Upper lobe of right lung (tissue), 1 donor: Measurements from ENCODE around the gene RNPS1. TPM values are rescaled to one million over a fixed set of nuclear protein-coding genes. Genes with fewer than 3 reads are reported as not detected.

Source experiments
- ATAC-seq: fragments of 200-7000 bp; cut with Tn5 transposase; one replicate; pipeline ENCODE4 v1.9.1; 2020; ENCODE audit warnings: mild to moderate bottlenecking, moderate library complexity
- DNase-seq: peaks from one replicate; pipeline ENCODE4 v3.0.0-alpha.2; 2020
- H3K27ac ChIP-seq: fragments of 200-600 bp; one replicate; pipeline ENCODE4 v1.8.0; 2022
- H3K27me3 ChIP-seq: fragments of 200-600 bp; one replicate; pipeline ENCODE4 v1.8.0; 2022; ENCODE audit warnings: mild to moderate bottlenecking
- H3K36me3 ChIP-seq: fragments of 200-600 bp; one replicate; pipeline ENCODE4 v1.8.0; 2022
- H3K4me1 ChIP-seq: fragments of 200-600 bp; one replicate; pipeline ENCODE4 v1.8.0; 2022
- H3K4me3 ChIP-seq: fragments of 200-600 bp; one replicate; pipeline ENCODE4 v1.8.0; 2022; ENCODE audit warnings: mild to moderate bottlenecking
- H3K9me3 ChIP-seq: fragments of 200-600 bp; one replicate; pipeline ENCODE4 v1.8.0; 2022
- intact Hi-C: fragments of 100-400 bp; cut with DNase I; formaldehyde crosslinking; loops from one replicate; pipeline ENCODE4 v1.11.0; 2022
- total RNA-seq: library from RNA; stranded (reverse); fragmentation: NEBNext Ultra II Directional; extraction: Animal tissue kit (Norgen Biotek cat#: 25700); gene quantifications from one replicate; pipeline ENCODE4 v1.2.1, GENCODE V29; 2021
- TF ChIP-seq, protein P1 (sequence below): fragments of 200-600 bp; IDR thresholded peaks from one replicate; pipeline ENCODE4 v1.8.0; 2022; ENCODE audit warnings: antibody characterized with exemption
- donor health status: DM: no; HTN: yes; CAD: no; lungs with severe emphysema.

The RNPS1 gene
- total RNA-seq, 1 donor from 2014 or later = 116 TPM

DNA sequence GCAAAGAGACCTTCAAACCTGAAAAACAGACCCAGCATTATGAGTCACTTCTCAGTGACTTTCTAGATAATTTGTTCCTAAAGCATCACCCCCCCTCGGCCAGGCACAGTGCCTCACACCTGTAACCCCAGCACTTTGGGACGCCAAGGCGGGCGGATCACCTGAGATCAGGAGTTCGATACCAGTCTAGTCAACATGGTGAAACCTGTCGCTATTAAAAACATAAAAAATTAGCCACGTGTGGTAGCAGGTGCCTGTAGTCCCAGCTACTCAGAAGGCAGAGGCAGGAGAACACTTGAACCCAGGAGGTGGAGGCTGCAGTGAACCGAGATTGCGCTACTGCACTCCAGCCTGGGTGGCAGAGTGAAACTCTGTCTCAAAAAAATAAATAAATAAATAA, 24.3 kb upstream of the RNPS1 start:
- Histone ChIP-seq H3K4me1 (no peaks in the 10 kb centered on the region), H3K9me3 (no peaks in the 10 kb centered on the region), H3K27me3 (no peaks in the 10 kb centered on the region), H3K27ac (no peak overlapping the region), H3K4me3 (no peak overlapping the region), H3K36me3 (peaks cover 75% of the 10 kb centered on the region)
- intact Hi-C loops = no loop called here
- TF ChIP-seq, protein P1, sequence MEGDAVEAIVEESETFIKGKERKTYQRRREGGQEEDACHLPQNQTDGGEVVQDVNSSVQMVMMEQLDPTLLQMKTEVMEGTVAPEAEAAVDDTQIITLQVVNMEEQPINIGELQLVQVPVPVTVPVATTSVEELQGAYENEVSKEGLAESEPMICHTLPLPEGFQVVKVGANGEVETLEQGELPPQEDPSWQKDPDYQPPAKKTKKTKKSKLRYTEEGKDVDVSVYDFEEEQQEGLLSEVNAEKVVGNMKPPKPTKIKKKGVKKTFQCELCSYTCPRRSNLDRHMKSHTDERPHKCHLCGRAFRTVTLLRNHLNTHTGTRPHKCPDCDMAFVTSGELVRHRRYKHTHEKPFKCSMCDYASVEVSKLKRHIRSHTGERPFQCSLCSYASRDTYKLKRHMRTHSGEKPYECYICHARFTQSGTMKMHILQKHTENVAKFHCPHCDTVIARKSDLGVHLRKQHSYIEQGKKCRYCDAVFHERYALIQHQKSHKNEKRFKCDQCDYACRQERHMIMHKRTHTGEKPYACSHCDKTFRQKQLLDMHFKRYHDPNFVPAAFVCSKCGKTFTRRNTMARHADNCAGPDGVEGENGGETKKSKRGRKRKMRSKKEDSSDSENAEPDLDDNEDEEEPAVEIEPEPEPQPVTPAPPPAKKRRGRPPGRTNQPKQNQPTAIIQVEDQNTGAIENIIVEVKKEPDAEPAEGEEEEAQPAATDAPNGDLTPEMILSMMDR = no peak
- ATAC-seq = no peak
- DNase-seq = no peak

DNA sequence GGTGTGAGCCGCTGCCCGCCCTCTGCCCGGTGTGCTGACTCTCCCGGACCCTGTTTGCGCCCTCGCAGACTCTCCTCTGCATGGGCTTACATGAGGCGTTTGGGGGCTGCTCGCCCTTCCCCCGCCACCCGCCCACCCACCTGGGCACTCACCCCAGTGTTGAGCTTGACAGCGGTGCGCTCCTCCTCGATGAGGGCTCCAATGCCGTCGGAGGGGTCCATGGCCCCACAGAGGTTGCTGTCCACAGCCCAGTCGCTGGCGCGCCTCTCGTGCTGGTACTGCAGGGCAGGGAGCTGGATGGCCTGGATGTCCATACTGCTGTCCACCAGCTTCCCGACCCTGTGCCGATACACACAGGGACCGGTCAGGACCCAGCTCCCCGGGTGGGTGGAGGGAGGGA, 21.4 kb upstream of the RNPS1 start:
- intact Hi-C loops = no loop called here
- ATAC-seq = peak; percentile 2

DNA sequence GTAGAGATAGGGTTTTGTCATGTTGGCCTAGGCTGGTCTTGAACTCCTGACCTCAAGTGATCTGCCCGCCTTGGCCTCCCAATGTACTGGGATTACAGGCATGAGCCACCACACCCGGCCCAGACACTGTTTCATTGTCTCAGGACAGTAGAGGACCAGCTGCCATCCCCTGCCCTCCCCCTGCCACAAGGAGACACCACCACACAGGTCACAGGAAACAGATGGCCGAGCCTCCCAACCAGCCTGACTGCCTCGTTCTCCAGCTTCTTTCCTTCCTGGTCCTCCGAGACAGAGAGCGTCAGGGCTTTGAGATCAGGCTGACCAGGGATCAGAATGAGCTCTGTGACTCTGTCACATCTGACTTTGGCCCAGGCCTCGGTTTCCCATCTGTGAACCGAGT, 20.8 kb upstream of the RNPS1 start:
- ATAC-seq = no peak
- Histone ChIP-seq H3K4me3 (no peak overlapping the region), H3K4me1 (no peaks in the 10 kb centered on the region), H3K9me3 (no peaks in the 10 kb centered on the region), H3K27me3 (no peaks in the 10 kb centered on the region), H3K36me3 (peaks cover 69% of the 10 kb centered on the region), H3K27ac (no peak overlapping the region)
- intact Hi-C loops = no loop called here
- TF ChIP-seq, protein P1 = no peak
- DNase-seq = no peak

More for the DNA sequence above, 21.4 kb upstream of the RNPS1 start:
- Histone ChIP-seq H3K27me3 (no peaks in the 10 kb centered on the region), H3K4me3 (no peak overlapping the region), H3K4me1 (no peaks in the 10 kb centered on the region), H3K9me3 (no peaks in the 10 kb centered on the region), H3K27ac (no peak overlapping the region), H3K36me3 (peaks cover 74% of the 10 kb centered on the region)
- peak; percentile 65 for DNase-seq
- TF ChIP-seq, protein P1 = no peak

DNA sequence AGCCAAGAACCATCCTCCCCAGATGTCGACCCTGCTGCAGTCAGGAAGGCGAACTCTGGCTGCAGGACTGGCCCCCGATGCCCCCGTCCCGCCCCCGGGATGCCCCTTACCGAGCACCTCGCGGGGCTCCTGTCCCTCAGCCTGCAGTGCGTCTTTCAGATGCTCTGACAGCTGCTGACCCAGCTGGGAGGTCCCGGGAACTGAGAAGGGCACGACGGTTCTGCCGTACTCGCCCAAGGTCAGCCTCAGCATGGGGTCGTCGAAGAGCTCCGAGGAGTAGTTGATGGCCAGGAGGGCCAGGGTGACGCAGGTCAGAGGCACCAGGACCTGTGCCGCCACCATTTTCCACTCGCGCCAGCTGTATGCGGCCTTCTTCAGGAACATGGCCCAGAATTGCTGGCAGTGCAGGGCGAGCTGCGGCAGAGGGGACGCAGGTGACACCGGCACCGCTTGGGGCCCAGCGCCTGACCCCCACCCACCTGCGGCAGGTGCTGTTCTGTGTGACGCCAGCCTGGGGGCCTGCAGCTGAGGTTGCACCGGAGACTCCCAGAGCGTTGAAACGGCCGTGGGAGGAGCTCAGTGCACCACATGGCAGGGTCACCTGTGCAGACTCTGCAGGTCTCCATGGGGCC, 20.1 kb upstream of the RNPS1 start:
- Histone ChIP-seq H3K27me3 (no peaks in the 10 kb centered on the region), H3K9me3 (no peaks in the 10 kb centered on the region), H3K4me1 (no peaks in the 10 kb centered on the region), H3K4me3 (no peak overlapping the region), H3K27ac (no peak overlapping the region), H3K36me3 (peaks cover 67% of the 10 kb centered on the region)
- intact Hi-C loops = no loop called here
- ATAC-seq (no peak), DNase-seq (no peak)
- TF ChIP-seq, protein P1 = no peak

DNA sequence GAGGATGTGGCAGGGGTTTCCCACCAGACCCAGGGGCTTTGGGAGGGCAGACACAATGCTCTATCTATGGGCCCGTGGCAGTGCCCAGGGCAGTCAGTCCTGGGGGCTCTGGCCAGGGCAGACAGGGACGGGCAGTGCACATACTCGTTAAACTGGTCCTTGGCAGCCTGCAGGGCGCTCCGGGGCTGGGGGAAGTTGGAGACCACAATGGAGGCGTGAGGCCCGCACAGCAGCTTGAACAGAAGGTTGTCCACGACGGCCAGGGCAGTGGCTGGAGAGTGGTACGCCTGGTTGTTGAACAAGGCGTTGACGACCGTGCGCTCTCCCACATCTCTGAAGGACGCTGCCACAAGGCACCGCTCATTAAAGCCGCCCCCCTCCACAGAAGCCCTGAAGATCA, 18.6 kb upstream of the RNPS1 start:
- TF ChIP-seq, protein P1 = no peak
- intact Hi-C loops = no loop called here
- no peak overlapping the region for H3K4me3 ChIP-seq
- ATAC-seq (no peak), DNase-seq (peak; percentile 65)
- H3K9me3 ChIP-seq = no peaks in the 10 kb centered on the region
- peaks cover 53% of the 10 kb centered on the region for H3K36me3 ChIP-seq
- H3K27ac ChIP-seq = no peak overlapping the region
- H3K27me3 ChIP-seq = no peaks in the 10 kb centered on the region
- no peaks in the 10 kb centered on the region for H3K4me1 ChIP-seq

DNA sequence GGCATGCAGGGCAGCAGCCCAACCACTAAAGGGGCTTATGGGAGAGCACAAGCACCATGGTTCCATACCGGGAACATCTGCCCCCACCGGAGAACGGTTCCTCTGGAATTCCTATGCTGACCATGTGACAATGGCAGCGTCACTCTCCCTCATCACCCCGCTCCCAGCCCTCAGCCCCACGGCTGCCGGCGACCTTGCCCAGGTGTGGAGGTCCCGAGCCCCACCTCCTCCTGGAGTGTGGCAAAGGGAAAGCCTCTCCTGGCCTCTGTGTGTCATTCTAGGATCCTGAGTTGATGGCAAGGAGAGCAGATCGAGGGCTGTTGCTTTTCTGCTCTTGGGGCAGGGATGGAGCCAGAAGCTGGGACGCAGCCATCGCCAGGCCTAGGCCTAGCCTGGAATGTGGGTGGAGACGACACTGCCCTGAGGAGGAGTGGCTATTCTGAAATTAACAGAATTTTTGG, 17.8 kb upstream of the RNPS1 start:
- Histone ChIP-seq H3K27ac (no peak overlapping the region), H3K4me1 (no peaks in the 10 kb centered on the region), H3K4me3 (no peak overlapping the region), H3K9me3 (no peaks in the 10 kb centered on the region), H3K36me3 (peaks cover 45% of the 10 kb centered on the region), H3K27me3 (no peaks in the 10 kb centered on the region)
- ATAC-seq (no peak), DNase-seq (no peak)
- intact Hi-C loops = no loop called here
- TF ChIP-seq, protein P1 = no peak
